NCI-H69 (cell line): Measurements from ENCODE around the gene NUBP1.
"Not testable (repeated sequence)": the region's sequence is repeated elsewhere in the genome, so short reads cannot be mapped to it uniquely, and the experiment has no call there.

Experiments used
- DNase-seq: peaks from one replicate; lab custom pipeline; 2025; lab: John Stamatoyannopoulos, UW

Gene NUBP1

DNA sequence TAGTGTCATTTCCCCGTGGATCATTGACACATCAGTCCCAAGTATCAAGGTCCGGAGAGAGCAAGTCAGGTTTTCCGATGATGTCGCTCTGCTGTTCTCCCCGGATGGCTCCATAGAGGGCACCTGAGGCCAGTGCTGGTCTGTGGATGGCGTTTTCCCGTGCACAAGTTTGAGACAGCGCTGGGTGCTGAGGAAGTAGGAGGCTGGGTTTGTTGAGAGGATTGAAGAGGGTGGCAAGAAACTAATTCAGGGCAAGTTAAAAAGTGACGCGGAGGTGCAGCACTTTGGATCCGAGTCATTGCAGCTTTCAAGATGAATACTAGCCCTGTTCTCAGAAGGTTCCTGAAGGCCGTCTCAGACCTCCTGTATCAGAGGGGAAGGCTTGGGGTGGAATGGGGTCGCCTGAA, 7.7 kb downstream of the NUBP1 start:
- DNase-seq: no peak

DNA sequence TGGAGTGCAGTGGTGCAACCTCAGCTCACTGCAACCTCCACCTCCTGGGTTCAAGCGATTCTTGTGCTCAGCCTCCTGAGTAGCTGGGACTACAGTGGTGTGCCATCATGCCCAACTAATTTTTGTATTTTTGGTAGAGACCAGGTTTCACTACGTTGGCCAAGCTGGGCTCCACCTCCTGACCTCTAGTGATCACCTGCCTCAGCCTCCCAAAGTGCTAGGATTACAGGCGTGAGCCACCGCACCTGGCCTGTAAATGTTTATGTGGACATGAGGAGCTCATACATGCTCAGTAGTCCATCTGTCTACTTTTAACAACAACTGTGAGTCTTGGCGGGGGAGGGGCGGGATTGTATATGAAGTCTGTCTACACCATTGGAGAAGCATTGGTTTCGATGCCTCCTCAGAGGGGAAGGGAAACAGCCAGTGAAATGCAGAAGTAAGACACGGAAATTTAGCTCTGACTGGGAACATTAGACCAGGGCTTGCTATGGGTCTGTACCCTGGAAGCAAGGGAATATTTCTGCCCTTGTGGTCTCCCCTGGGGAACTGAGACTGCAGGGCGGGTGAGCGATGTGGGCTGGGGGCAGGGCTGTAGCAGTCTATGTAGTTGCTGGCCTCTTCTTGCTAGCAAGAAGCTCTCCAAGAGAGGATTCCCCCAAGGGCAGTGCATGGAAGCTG, 9.3 kb downstream of the NUBP1 start:
- no peak for DNase-seq

DNA sequence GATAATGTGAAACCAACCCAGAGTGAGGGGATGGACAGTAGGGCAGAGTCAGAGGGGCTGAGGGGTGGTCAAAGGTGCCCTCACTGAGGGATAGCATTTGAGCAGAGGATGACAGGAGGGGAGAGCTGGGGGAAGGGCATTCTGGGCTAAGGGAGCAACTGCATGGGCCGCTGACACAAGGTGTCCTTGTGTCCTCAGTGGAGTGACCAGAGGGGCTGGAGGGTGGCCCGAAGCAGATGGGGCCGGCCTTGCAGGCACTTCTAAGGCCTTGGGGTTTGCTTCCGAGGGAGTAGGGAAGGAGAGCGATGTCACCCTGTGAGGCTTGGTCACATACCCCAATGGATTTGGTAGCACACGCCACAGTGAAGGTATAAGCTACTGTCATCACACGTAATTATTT, 10.0 kb downstream of the NUBP1 start:
- no peak for DNase-seq

DNA sequence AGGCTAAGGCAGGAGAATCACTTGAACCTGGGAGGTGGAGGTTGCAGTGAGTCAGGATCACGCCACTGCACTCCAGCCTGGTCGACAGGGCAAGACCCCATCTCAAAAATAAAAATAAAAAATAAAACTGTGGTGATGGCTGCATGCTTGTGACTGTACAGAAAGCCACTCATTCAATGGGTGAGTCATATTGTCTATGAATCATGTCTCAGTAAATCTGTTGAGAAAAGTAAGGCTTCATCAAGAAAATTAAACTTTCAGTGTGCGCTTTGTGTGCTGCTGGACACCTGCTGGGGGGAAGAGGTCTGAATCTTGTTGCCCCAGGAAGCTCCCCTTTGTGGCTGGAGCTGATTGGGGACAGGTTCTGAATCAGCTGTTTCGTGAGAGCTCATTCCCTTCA, 11.3 kb downstream of the NUBP1 start:
- DNase-seq: no peak

DNA sequence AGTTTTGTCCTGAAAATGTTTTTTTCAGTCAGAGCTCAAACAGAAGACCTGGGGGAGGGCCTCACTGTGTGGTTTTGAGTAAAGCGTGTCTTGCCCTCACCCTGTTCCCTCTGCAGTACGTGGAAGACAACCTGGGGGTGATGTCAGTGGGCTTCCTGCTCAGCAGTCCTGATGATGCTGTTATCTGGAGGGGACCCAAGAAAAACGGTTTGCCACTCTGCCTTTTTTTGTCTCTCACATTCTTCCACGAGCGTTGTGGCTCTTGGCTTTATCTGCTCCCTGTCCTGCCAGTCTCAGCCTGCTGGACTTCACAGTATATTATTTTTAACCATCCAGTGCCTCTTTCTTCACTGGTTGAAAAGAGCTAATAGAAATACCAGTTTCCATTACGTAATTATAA, 12.9 kb downstream of the NUBP1 start:
- DNase-seq: no peak

DNA sequence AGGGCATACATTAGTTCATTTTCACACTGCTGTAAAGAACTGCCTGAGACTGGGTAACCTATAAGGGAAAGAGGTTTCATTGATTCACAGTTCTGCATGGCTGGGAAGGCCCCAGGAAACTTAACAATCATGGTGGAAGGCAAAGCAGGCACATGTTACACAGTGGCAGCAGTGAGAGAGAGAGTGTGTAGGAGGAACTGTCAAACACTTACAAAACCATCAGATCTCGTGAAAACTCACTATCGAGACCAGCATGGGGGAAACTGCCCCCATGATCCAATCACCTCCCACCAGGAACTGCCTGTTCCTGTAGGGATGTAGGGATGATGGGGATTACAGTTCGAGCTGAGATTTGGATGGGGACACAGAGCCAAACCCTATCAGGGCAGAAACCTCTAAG, 17.2 kb downstream of the NUBP1 start:
- DNase-seq: no peak

DNA sequence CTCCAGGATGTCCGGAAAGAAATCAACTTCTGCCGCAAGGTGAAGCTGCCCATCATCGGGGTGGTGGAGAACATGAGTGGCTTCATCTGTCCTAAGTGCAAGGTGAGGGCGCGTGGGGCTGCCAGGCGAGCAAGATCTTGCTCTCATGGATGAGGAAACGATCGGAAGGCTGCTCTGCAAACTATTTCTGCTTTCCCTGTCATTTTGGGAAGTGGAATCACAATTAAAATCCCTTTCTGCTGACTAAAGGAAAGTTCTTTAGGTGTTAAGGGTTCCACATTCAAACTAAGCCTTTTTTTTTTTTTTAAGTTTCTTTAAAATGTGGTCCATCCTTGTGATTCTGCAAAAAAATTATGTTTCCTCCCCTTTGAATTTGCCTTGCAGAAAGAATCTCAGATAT, 17.7 kb downstream of the NUBP1 start:
- DNase-seq: no peak

DNA sequence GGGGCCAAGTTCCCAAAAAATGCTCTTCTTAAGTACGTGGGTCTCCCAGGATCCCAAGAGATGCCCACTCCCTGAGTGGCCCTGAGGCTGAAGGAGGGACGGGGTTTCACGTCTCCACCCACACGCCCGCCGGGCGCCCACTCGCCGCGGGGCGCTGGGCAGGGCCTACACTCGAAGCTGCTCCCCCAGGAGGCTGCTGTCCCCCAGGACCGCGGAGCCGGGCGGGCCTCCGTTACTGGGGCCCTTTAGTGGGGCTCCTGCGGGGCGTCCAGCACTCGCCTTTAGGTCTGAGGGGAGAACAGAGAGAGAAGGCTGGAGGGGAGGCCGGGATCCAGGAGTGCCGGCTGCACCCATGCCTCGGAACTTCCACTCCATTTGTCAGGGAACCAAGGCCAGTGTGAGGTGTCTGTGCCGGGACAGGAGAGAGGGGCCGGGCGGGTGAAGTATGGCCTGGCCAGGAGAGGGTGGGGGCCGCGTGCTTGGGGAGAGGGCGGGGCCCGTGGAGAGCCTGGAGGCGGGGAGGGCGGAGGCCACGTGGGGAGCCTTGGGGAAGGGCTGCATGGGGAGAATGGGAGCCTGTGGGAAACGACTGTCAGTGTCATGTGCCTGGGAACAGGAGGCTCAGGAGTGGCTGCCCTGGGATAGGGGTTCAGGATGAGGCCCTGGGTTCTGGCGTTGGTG, 18.8 kb downstream of the NUBP1 start:
- no peak for DNase-seq

DNA sequence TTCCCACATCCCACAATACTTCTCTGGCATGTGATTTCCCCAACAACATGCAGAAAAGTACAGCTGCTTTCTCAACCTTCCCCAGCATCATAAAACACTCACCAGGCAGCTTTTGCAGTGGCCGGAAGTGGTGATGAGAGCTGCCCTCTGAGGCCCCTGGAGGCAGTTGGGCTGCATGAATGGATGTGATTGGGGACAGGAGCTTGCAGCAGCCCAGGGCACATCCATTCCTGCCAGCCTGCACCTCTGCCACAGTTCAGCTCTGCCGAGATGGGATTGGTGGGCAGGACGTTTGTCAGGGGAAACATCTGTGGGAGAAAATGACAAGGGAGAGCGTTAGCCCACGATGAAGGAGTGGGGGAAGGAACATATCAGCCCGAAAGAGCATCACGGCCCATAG, 19.8 kb downstream of the NUBP1 start:
- no peak for DNase-seq

DNA sequence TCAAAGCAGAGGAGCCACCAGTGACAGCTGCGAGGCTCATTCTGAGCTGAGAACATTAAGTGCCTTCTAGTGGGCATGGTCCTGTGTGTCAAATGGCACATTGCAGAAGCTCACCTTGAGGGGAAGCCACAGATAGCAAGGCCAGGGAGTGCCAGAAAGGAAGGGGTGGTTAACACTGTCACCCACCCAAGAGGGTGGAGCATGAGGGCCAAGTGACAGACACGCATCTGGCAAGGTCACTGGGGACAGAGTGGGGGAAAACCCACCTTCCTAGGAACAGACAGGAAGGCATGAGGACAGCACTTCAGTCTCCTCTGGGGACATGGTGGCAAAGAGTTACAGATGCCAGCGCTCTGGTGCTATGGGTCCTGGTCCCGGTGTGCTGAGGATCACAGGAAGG, 22.1 kb downstream of the NUBP1 start:
- DNase-seq: no peak

DNA sequence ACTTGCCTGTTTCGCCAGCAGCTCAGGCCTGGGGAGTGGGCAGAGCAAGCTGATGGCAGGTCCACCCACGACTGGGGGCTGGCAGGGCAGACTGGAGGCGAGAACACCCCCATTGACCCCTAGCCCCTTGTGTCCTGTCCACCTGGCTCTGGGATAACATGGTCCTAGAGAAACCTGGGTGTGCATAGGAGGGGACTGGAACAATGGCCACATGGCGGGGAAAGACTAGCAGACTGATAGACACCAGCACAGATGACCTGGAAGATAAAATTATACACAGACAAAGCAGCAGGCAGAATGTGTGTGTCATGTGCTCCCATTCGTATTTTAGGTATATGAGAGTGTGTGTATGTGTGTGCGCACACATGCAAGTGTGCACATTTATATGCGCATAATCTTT, 23.5 kb downstream of the NUBP1 start:
- DNase-seq: no peak

DNA sequence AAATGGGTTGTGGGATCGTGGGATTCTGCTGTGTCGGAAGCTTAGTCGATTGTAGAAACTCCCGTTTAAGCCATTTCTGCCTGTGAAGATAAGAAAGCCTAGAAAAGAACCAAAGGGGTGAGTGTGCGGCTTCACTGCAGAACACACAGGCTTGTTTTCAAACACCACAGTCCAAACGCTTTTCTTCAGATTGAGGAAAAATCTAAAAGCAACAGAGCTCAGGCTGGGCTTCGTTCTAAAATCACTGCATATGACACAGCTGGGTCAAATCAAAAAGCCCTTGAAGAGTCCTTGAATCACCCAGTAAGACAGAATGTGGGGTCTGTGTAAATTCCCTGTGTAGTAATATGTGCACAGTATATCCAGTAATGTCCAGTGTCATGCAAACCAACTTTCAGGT, 25.7 kb downstream of the NUBP1 start:
- DNase-seq: no peak

DNA sequence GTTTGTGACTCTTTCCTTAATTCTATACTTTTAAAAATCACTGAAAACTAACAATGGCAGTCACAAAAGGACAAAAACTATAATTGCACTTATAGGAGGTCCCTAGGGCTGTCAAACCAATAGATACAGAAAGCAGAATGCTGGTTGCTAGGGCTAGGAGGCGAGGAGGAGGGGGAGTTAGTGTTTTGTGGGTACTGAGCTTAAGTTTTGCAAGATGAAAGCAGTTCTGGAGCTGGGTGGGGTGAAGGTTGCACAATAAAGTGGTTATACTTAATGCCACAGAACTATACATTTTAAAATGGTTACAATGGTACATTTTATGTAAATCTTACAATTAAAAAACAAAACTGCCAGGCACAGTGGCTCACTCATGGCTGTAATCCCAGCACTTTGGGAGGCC, 27.3 kb downstream of the NUBP1 start:
- no peak for DNase-seq

DNA sequence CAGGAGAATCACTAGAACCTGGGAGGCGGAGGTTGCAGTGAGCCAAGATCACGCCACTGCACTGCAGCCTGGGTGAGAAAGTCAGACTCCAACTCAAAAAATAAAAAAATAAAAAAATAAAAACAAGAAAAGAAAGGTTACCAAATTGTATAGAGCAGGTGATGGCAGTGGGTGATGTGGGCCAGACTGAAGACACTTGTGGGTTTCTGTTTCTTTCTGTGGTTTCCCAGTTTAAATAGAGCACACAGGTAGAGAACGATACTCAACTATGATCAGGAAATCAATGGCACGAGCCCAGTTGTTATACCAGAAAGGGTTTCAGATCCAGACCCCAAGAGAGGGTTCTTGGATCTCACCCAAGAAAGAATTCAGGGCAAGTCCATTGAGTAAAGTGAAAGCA, 32.6 kb downstream of the NUBP1 start:
- no peak for DNase-seq

DNA sequence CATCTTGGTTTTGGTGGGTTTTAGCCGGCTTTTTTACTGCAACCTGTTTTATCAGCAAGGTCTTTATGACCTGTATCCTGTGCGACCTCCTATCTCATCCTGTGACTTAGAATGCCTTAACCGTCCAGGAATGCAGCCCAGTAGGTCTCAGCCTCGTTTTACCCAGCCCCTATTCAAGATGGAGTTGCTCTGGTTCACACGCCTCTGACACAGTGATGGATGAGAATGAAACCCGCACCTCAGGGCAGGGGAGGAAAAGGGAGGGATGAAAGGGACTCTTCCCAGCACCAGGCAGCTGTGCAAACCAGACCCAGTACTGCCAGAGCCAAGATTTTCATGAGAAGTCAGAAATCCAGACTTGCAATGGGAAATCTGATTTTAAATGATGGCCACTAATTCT, 33.3 kb downstream of the NUBP1 start:
- not testable (repeated sequence) for DNase-seq

DNA sequence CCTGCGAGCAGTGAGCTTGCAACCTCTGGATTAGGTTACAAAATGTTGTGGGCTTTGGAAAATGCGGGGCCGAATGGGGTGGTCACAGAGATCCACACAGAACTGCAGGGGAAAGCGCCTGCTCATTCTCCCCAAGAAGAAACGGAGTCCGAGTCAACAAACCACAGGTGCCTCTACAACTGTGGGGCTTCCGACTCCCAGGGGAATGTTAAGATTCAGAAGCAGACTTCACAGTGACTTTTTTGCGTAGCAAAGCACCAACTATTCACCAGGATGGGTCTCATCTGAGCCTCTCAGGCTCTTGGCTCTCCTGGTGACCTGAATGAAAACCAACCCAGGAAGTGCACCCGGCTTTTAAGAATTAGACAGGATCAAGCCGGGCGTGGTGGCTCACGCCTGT, 33.7 kb downstream of the NUBP1 start:
- DNase-seq: no peak

DNA sequence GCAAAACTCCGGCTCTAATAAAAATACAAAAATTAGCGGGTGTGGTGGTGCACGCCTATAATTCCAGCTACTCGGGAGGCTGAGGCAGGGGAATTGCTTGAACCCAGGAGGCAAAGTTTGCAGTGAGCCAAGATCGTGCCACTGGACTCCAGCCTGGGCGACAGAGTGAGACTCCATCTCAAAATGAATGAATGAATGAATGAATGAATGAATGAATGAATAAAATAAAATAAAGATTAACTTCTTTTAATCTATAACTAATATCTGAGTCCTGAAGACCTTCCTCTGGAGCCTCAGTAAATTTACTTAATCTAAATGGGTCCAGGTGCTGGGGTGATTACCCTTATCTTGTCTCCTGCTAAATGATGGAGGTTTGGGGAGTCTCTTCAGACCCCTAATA, 36.3 kb downstream of the NUBP1 start:
- DNase-seq: not testable (repeated sequence)

DNA sequence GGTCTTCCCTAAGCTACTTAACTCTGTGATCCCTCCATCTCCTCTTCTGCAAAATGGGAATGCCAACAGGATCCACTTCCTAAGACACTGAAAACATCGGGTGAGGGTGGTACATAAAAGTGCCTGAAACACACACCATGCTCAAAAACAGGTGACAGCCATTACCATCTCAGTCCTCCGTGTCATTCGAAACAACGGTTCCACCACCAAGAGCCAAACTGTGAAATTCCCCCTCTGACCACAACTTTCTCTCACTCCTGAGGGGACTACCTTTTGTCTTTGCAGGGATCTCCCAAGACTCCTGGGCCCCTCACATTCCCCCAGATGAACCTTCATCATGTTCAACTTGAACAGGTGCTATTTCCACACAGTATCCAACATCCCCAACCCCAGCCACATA, 37.0 kb downstream of the NUBP1 start:
- no peak for DNase-seq

DNA sequence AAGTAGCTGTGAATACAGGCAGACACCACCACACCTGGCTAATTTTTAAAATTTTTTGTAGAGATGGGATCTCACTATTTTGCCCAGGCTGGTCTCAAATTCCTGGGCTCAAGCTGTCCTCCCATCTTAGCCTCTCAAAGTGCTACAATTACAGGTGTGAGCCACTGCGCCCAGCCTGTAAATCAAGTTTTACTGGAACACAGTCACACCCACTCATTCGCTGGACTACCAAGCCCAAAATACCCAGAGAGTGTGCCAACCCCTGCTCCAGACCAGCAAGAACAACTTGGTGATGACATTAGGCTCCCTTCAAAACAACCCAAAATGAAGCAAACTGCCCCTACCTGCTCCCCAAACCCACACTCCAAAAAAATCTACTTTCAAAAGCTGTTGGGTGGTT, 39.0 kb downstream of the NUBP1 start:
- DNase-seq: no peak

DNA sequence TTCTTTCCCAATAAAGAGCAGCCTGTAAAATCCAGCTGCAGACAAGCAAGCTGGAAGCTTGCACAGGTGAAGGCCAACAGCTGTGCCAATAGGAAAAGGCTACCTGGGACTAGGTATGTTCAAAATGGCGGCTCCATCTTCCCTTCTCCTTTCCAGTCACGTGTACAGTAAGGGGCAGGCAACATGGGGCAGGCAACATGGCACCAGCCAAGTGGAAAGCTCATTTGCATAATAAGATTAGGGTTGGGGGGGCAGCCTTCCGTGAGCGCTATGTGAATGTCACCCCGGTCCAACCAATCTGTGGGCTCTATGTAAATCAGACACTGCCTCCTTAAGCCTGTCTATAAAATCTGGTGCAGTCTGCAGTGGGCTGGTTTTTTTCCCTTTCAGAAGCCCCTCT, 43.7 kb downstream of the NUBP1 start:
- peak; percentile 41 for DNase-seq

DNA sequence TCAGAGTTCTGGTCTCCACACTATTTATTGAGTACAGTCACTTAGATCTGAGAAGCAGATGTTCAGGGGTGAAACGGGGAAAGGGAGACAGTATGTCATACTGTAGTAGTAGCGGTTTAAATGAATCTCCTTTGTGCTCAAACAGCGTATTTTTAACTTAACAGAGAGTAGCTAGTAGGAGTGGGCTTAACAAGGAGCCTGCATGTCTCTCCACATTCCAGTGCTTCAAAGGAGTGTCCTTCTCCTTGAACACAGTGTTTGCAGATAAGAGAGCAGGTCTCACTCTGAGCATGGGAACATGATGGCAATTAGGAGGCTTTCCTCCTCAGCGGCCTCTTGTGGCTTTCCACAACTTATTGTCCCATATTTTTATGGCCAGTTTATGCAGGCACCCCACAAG, 45.0 kb downstream of the NUBP1 start:
- not testable (repeated sequence) for DNase-seq

DNA sequence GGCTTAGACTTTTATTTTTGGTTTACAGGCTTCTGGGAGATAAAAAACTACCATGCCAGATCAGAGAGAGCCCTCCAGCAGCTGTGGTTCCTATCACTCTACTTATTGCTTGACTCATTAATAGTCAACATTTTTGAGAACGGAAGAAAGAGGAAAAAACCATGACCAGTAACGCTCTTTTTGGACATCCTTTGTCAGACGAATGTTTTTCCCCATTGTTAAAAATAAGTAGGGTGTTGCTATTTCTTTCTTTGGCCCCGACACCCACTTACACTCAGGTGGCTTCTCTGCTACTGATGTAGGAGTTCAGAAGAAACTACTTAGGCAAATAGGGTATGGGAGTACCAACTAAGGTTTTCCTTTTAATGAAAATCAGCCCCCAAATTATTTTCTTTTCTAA, 47.4 kb downstream of the NUBP1 start:
- DNase-seq: no peak

DNA sequence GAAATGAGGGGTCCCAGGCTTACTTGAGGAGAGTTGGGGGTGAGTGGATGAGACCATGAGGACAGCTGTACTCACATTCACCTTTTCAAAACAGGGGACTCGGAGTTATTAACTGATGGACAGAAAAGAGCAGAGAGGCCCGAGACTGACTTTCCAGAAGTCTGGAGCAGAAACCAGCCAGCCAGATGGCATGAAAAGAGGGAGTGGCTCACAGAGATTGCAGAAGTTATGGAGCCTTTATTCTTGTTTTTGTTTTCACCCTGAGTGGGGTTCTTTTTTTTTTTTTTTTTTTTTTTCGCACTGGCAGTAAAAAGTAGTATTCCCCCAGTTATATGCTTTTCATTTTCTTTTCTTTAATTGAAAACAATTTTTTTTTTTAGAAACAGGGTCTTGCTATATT, 56.1 kb downstream of the NUBP1 start:
- no peak for DNase-seq

DNA sequence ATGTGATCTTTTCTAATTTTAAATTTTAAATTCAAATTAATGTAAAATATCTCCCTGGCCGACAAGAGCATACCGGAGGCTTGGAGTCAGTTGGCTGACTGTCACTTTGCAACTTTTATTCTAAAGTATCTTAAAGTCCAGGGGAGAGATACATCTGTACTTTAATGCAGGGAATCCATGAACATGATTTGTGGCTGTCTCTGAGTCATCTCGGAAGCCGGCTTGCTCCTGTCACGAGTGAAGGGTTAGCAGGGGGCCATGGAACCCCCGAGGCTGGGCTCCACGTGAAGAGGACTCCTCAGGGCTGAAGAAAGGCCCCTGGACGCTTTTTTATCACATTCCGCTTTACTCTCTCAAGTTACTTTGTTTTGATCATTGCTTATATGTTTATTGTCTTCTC, 61.7 kb downstream of the NUBP1 start:
- DNase-seq: no peak
